Inferior parietal cortex (tissue), 1 donor: ENCODE data around the gene SH3BP1.
"Not testable (repeated sequence)": the region's sequence is repeated elsewhere in the genome, so short reads cannot be mapped to it uniquely, and the experiment has no call there.

Experiments
- DNase-seq: peaks from one replicate; pipeline ENCODE4 v3.0.0-alpha.2; 2016; ENCODE audit errors: extremely low spot score

Gene SH3BP1

DNA sequence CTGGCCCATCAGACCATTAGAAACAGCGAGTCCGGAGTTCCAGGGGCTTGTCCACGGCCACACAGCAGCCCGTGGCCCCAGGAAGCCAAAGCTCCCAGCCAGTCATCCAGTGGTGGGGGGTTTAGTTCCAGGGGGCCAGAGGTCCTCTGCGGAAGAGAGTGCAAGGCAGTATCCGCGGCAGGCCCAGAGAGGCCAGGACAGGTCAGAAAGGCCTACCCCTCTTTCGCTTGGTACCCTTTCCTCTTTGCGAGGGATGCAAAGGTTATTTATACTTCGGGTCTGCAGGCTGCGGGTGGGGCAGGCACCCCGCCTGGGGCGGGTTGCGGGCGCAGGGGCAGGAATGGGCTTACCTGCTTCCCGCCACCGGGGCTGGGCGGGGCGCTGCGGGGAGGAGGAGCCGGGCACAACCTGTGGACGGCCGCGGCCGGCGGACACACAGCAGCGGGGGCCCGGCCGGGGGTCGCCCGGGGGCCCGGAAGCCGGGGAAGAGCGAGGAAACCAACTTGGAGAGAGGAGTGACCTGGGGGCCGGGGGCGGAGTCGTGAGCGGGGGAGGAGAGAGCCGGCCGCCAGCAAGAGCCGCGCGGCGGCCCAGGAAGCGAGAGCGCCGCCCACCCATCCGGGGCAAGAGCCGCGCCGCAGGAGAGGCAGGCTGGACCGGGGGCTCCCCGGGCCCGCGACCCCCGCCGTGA is at the start of gene SH3BP1:
Gene SH3BP1, plus strand, starts transcription at position 600 of the 691 bp plus-strand sequence. CDS start 119 bp downstream, outside the sequence.
- no peak for DNase-seq

GRCh38 chr22:37591081-37591480 is 48.4 kb upstream of the SH3BP1 start:
- DNase-seq = not testable (repeated sequence)

DNA sequence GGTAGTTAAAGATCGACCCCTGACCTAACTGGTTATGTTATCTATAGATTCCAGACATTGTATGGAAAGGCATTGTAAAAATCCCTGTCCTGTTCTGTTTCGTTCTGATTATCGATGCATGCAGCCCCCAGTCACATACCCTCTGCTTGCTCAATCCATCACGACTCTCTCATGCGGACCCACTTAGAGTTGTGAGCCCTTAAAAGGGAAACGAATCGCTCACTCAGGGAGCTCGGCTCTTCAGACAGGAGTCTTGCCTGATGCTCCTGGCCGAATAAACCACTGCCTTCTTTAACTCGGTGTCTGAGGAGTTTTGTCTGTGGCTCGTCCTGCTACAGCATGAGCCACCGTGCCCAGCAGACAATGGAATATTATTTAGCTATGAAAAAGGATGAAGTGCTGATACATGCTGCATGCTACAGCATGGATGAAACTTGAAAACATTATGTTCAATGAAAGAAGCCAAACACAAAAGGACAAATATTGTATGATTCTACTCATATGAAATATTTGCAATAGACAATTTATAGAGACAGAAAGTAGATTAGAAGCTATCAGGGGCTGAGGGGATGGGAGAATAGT is 47.6 kb upstream of the SH3BP1 start:
- DNase-seq = no peak

GRCh38 chr22:37594237-37594636 is 45.2 kb upstream of the SH3BP1 start:
- DNase-seq = no peak

DNA sequence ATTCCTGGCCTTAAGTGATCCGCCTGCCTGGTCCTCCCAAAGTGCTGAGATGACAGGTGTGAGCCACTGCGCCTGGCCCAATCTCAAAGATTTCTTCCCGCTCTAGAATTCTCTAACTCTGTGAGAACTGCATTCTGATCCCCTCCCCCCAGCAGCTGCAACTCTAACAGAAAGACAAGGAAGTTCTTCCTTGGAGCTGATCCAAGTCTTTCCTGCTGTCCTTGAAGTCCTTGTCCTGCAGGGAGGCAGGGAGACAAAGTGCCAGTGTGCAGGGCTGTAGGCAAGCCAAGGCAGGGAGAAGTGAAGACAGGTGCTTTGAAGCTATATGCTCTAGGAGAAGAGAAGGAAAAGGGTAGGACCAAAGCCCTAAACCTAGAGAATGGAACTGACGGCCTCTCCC is 40.3 kb upstream of the SH3BP1 start:
- DNase-seq = no peak

- no peak for DNase-seq
Measured at GRCh38 chr22:37601203-37601539, 38.3 kb upstream of the SH3BP1 start.

DNA sequence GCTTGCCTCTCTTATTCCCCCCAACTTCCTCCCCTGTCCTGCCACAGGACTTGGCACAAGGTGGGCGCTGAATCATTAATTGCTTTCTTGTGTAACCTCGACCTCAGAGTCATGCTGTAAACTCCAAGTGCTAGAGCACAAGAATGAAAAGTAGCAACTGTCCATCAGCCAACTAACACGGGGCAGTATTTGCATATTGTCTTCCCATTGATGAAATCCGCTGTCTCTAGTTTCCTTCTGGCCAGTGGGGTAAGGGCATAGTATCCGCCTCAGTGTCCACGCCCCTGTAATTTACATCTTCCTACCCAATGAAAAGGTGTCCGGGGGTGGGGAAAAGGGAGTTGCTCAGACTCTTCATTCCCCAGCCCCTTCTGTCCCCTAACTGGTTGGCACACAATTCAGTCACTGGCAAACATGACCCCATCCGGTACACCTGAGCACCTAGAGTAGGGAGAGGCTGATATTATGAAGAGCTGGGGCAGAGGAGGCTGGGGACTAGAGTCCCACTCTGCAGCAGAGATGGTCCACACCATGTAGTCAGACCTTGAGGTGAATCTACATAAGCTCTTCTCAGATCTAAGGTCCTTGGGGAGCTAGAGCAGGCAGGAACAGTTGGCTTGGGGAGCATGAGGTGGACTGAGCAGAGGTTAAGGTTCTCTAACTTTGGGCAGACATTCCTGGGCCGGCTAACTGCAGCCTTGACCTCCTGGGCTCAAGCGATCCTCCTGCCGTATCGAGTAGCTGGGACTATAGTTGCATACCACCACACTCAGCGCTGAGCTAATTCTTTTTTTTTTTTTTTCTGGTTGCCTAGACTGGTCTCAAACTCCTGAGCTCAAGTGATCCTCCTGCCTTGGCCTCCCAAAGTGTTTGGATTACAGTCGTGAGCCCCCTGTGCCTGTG is 37.7 kb upstream of the SH3BP1 start:
- no peak for DNase-seq

DNA sequence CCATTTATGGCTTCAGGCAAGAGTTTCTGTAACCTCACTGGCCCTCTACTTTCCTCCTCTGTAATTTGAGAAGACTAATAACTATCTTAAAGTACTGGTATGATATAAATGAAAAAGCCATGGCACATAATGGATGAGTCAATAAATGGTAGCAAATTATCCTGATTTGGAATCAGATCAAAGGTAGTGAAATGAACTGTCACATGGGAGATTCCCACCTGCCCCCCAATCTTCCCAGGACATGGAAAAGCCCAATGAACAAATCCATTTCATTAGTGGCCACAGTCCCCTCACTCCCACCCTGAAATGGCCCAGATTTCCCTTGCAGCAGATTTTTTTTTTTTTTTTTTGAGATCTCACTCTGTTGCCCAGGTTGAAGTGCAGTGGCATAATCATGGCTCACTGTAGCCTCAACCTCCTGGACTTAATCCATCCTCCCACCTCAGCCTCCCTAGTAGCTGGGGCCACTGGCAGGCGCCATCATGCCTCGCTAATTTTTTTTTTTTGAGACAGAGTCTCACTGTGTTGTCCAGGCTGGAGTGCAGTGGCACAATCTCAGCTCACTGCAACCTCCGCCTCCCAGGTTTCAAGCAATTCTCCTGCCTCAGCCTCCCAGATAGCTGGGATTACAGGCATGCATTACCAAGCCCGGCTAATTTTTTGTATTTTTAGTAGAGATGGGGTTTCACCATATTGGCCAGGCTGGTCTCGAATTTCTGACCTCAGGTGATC is 36.8 kb upstream of the SH3BP1 start:
- DNase-seq = not testable (repeated sequence)

- DNase-seq = no peak
Measured at GRCh38 chr22:37604074-37604473, 35.4 kb upstream of the SH3BP1 start.

GRCh38 chr22:37604875-37605274 is 34.6 kb upstream of the SH3BP1 start:
- no peak for DNase-seq

DNA sequence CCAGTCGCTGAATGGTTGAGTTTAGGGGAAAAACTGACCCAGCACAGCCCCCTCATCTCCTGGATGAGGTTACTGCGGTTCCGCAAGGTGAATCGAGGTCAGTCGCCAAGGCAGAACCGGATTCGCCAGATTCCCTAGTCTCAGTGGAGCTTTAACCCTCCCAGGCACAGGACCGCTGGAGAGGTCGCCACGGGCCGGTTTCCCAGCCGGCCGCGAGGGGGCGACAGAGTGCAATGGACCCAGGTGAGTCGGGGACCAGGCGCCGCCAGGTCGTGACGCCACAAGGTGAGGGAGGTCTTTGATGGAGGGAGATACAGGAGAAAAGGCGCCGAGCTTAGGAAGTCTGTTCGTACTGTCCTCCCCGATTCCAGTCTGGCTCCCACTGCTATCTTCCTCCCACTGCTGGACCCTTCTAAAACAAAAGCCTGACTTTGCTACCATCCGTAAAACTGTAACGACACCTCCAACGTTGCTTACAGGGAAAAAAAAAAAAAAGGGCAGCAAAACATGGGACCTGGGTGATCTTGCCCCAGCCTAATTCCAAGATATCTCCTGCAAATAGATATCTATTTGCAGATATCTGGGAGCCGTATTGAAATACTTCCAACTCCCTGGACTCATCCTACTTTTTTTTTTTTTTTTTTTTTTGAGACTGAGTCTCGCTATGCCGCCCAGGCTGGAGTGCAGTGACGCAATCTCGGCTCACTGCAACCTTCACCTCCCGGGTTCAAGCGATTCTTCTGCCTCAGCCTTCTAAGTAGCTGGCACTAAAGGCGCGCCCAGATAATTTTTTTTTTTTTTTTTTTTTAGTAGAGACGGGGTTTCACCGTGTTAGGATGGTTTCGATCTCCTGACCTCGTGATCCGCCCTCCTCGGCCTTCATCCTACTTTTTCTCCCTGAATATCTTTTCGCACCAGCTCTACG is 32.2 kb upstream of the SH3BP1 start:
- peak; percentile 81 for DNase-seq

DNA sequence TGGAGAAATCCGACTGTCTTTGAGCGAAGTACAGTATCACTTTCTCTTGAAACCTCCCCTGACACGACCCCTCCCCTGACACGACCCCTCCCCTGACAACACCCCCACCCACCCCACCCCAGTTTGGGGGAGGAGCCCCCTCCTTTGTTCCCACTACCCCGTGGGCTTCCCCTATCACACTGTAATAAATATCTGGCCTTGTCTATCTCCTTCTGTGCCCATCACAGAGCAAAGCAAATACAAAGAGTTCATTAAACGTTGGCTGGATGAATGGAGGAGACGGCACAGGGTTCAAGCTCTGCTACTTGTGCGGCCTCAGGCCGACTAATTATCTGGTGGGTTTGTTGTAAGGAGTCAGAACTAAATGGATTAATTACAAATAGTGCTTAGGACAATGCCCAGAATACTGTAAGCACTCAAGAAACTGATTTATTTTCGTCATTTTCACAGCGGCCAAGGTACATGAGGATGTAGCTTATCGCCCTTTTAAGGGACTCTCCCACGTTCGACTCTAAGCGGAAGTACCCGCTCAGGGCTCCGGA is 31.5 kb upstream of the SH3BP1 start:
- DNase-seq = no peak

- peak; percentile 98 for DNase-seq
Measured at GRCh38 chr22:37608477-37609239, 30.8 kb upstream of the SH3BP1 start, which contains the start of gene GGA1. TSS of gene GGA1 (plus strand) at chr22:37608834. CDS start at chr22:37608861, 27 bp downstream.

DNA sequence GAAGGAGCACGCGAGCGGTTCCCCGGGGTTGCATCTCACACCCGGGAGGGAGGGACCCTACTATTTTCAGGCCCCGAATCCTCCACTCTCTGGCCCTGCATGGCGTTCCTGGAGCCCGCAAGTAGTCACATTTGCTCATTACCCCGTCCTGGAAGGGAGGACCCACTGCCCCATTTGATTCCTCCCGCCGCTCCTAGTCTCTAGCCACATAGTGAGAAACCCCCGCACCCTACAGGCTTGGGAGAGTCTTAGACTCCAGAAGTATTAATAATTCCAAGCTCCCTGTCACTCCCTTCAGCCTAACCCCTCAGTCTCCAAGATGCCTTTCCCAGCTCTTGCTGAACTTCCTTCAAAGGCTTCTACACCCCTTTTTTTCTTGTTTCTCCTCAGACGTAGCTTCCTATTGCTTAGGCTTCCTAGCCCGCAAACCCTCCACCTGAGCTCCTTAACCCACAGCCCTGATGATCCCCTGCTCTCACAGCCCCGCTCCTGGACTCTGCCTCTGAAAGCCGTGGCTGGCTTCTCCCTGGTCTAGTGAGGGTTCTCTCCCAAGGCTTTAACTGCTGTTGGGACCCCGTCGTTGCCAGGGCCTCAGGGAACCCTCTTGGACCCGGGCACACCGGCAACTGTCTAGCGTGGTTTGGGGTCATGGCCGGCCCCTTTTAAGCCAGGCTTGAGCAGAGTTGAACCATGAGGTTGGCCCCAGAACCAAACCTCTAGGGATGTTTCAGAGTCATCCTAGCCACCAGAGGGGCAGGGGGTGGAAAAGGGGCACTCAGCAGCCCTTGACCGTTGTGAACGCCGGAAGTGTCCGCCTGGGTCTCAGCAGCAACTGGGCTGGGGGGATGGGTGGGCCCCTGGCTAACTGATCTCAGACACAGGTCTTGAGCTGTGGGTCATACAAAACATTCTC is 30.0 kb upstream of the SH3BP1 start:
- no peak for DNase-seq

DNA sequence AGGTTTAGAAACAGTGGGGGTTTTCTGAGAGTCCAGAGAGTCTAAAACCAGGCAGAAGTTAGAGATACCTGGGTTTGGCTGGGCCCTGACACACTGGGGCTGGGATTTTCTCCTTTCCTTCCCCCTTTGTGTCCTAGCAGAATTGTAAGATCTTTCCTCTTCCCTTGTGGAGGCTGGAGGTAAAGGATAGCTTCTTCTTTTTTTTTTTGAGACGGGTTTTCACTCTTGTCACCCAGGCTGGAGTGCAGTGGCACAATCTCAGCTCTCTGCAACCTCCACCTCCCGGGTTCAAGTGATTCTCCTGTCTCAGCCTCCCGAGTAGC is 29.4 kb upstream of the SH3BP1 start:
- DNase-seq = not testable (repeated sequence)

DNA sequence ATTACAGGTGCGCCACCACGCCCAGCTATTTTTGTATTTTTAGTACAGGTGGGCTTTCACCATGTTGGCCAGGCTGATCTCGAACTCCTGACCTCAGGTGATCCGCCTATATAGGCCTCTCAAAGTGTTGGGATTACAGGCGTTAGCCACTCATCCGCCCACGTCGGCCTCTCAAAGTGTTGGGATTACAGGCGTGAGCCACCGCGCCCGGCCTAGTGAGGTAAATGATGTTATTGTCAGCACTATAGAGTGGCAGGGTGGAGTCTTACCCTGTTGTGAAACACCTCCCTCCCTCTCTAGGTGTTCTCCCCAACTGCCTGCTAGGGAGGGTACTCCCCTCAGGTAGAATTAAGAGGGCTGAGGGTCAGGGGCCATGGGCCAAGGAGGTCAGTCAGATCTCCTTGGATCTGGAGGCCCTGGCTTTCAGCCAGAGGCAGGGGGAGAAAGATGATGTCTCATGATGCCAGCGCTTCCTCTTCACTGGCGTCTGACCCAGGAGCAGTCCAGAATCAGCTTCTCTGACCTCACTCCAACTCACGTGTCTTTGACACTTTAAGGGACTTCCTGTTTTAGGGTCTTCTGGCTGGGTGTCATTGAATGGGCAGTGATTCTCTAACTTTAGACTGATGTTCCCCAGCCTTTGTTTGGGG is 28.9 kb upstream of the SH3BP1 start:
- DNase-seq = no peak

DNA sequence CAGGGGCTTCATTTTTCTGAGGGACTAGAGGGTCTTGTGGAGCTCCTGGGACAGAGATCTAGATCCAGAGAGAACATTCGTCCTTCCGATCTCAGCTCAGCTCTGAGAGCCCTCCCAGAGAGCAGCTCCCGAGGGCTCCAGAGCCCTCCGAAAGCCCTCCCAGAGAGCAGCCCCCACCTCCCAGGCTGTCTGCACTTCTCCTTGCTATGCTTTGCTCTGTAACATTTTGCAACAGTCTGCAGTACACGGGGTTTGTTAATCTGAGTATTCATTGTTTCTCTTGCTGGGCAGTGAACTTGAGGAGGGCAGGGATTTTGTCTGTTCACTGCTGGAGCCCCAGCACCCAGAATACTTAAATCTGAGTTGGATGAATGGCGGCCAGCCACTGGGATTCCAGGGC is 28.3 kb upstream of the SH3BP1 start:
- DNase-seq = no peak
